Liver (tissue), 9 donors: ENCODE measurements around the gene DNAAF8. TPM values are rescaled to one million over a fixed set of nuclear protein-coding genes. Genes with fewer than 3 reads are reported as not detected.

Experiments
- DNase-seq: peaks from one replicate; pipeline ENCODE4 v3.0.0-alpha.2; 2017; ENCODE audit warnings: low spot score
- H3K27ac ChIP-seq, 2 donors: one replicate each; pipeline ENCODE4 v1.7.0; 2013; ENCODE audit warnings: inconsistent platforms in 2 of 2, low read length in 2 of 2, control low read depth in 1 of 2, low read depth in 1 of 2, mild to moderate bottlenecking in 1 of 2
- H3K27me3 ChIP-seq, 4 donors: one replicate each; pipeline versions ENCODE4 v1.6.1 to v1.7.0; 2013; ENCODE audit warnings: low read length in 3 of 4, inconsistent platforms in 1 of 4, mild to moderate bottlenecking in 1 of 4, moderate library complexity in 1 of 4; ENCODE audit not compliant: control insufficient read depth in 4 of 4, insufficient read depth in 4 of 4
- H3K36me3 ChIP-seq, 4 donors: one replicate each; pipeline versions ENCODE4 v1.6.1 to v1.7.0; 2013; ENCODE audit warnings: low read length in 3 of 4, mild to moderate bottlenecking in 3 of 4, low read depth in 1 of 4, moderate library complexity in 1 of 4; ENCODE audit not compliant: control insufficient read depth in 4 of 4, insufficient read depth in 3 of 4
- H3K4me1 ChIP-seq, 4 donors: one replicate each; pipeline versions ENCODE4 v1.6.1 to v1.7.0; 2013; ENCODE audit warnings: low read length in 3 of 4, mild to moderate bottlenecking in 3 of 4, moderate library complexity in 1 of 4; ENCODE audit not compliant: control insufficient read depth in 4 of 4, insufficient read depth in 4 of 4
- H3K4me3 ChIP-seq, 3 donors: one replicate each; pipeline versions ENCODE4 v1.6.1 to v1.7.0; 2013; ENCODE audit warnings: low read length in 3 of 3, control low read depth in 1 of 3, low read depth in 1 of 3, mild to moderate bottlenecking in 1 of 3
- H3K9ac ChIP-seq, 2 donors: one replicate each; pipeline ENCODE4 v1.7.0; 2013; ENCODE audit warnings: low read length in 2 of 2, mild to moderate bottlenecking in 2 of 2, moderate library complexity in 2 of 2, control low read depth in 1 of 2, low read depth in 1 of 2
- H3K9me3 ChIP-seq, 4 donors: one replicate each; pipeline versions ENCODE4 v1.6.1 to v1.7.0; 2013; ENCODE audit warnings: low read length in 3 of 4; ENCODE audit not compliant: control insufficient read depth in 4 of 4
- FOXA2 ChIP-seq: IDR thresholded peaks from 2 replicates; pipeline ENCODE4 v1.6.1; 2016; ENCODE audit warnings: antibody characterized with exemption
- HNF4A ChIP-seq, 2 donors: conservative IDR thresholded peaks; 2 replicates each; pipeline ENCODE4 v1.6.1; 2016; ENCODE audit warnings: antibody characterized with exemption in 2 of 2, mild to moderate bottlenecking in 2 of 2
- HNF4G ChIP-seq: IDR thresholded peaks from 2 replicates; pipeline ENCODE4 v1.6.1; 2016; ENCODE audit warnings: antibody characterized with exemption
- JUND ChIP-seq, 2 donors: IDR thresholded peaks; 2 replicates each; pipeline ENCODE4 v1.6.1; 2016; ENCODE audit warnings: antibody characterized with exemption in 2 of 2
- NR2F2 ChIP-seq: IDR thresholded peaks from 2 replicates; pipeline ENCODE4 v1.6.1; 2016; ENCODE audit warnings: antibody characterized with exemption
- RAD21 ChIP-seq, 2 donors: IDR thresholded peaks; 2 replicates each; pipeline ENCODE4 v1.6.1; 2016; ENCODE audit warnings: antibody characterized with exemption in 2 of 2, mild to moderate bottlenecking in 2 of 2
- RXRA ChIP-seq, 2 donors: IDR thresholded peaks; 2 replicates each; pipeline ENCODE4 v1.6.1; 2017 to 2018; ENCODE audit warnings: antibody characterized with exemption in 2 of 2, mild to moderate bottlenecking in 1 of 2
- SP1 ChIP-seq: IDR thresholded peaks from 2 replicates; pipeline ENCODE4 v1.6.1; 2018; ENCODE audit warnings: antibody characterized with exemption, mild to moderate bottlenecking
- TAF1 ChIP-seq: conservative IDR thresholded peaks from 2 replicates; pipeline ENCODE4 v1.6.1; 2016; ENCODE audit warnings: antibody characterized with exemption, mild to moderate bottlenecking
- YY1 ChIP-seq: IDR thresholded peaks from 2 replicates; pipeline ENCODE4 v1.6.1; 2016; ENCODE audit warnings: antibody characterized with exemption, mild to moderate bottlenecking
- WGBS: extraction: QIAGEN DNeasy Blood & Tissue Kit; methylation state at CpG from one replicate; pipeline ENCODE4 v1.1.7; 2013; 5-methylcytosine and 5-hydroxymethylcytosine counted together
- polyA plus RNA-seq, 2 donors: library from polyadenylated mRNA; stranded (reverse) in 1 of 2; unstranded in 1 of 2; fragments of 200-250 nt in 1 of 2; fragments of >200 nt in 1 of 2; fragmentation: Nextera tagmentation in 1 of 2; extraction: Ambion mirVana in 1 of 2; gene quantifications; one replicate each; pipeline versions ENCODE4 v1.2.1 to v1.2.3, GENCODE V29; 2013 to 2015
- total RNA-seq, 2 donors: library from RNA; depleted of rRNA; stranded (reverse); fragments of >200 nt; gene quantifications; one replicate each; pipeline ENCODE4 v1.2.3, GENCODE V29; 2014
- TF ChIP-seq, protein P1 (sequence below): fragments of 150-350 bp; IDR thresholded peaks from 2 replicates; pipeline ENCODE4 v1.5.1; 2017; ENCODE audit warnings: improper control_type of control experiment, low read depth, low read length; ENCODE audit not compliant: missing input control
- TF ChIP-seq, protein P2 (sequence below): IDR thresholded peaks from 2 replicates; pipeline ENCODE4 v1.6.1; 2016; ENCODE audit warnings: antibody characterized with exemption
- TF ChIP-seq, protein P3 (sequence below): IDR thresholded peaks from 2 replicates; pipeline ENCODE4 v1.6.1; 2016; ENCODE audit warnings: antibody characterized with exemption, mild to moderate bottlenecking
- TF ChIP-seq, protein P4 (sequence below): IDR thresholded peaks from 2 replicates; pipeline ENCODE4 v1.6.1; 2016; ENCODE audit warnings: antibody characterized with exemption
- donor health status: healthy.
- donor health status: healthy.
- donor health status: healthy.
- donor health status: healthy.
- donor health status: healthy.

Gene DNAAF8
- total and polyA plus RNA-seq, 4 donors, result 0.33 to 0.75 (median 0.56) TPM

DNA sequence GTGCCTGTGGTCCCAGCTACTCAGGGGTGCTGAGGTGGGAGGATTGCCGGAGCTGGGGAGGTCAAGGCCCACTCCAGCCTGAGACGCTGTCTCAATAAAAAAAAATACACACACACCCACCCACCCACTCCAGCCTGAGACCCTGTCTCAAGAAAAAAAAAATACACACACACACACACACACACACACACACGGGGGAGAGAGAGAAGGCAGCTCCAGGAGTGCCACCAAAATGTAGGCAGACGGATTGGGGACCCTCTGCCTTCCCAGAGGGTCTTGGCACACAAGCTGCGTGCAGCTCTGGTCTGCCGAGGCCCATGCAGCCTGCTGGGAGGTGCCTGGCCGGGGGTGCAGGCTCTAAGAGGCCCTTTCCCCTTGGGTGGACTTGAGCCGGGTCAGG, 46.9 kb upstream of the DNAAF8 start (continued):
- TF ChIP-seq, protein P1, sequence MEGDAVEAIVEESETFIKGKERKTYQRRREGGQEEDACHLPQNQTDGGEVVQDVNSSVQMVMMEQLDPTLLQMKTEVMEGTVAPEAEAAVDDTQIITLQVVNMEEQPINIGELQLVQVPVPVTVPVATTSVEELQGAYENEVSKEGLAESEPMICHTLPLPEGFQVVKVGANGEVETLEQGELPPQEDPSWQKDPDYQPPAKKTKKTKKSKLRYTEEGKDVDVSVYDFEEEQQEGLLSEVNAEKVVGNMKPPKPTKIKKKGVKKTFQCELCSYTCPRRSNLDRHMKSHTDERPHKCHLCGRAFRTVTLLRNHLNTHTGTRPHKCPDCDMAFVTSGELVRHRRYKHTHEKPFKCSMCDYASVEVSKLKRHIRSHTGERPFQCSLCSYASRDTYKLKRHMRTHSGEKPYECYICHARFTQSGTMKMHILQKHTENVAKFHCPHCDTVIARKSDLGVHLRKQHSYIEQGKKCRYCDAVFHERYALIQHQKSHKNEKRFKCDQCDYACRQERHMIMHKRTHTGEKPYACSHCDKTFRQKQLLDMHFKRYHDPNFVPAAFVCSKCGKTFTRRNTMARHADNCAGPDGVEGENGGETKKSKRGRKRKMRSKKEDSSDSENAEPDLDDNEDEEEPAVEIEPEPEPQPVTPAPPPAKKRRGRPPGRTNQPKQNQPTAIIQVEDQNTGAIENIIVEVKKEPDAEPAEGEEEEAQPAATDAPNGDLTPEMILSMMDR, result no peak
- no peak for TF ChIP-seq HNF4A (conservative IDR thresholded peaks at IDR 0.05)
- TF ChIP-seq, protein P2, sequence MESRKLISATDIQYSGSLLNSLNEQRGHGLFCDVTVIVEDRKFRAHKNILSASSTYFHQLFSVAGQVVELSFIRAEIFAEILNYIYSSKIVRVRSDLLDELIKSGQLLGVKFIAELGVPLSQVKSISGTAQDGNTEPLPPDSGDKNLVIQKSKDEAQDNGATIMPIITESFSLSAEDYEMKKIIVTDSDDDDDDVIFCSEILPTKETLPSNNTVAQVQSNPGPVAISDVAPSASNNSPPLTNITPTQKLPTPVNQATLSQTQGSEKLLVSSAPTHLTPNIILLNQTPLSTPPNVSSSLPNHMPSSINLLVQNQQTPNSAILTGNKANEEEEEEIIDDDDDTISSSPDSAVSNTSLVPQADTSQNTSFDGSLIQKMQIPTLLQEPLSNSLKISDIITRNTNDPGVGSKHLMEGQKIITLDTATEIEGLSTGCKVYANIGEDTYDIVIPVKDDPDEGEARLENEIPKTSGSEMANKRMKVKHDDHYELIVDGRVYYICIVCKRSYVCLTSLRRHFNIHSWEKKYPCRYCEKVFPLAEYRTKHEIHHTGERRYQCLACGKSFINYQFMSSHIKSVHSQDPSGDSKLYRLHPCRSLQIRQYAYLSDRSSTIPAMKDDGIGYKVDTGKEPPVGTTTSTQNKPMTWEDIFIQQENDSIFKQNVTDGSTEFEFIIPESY, result no peak

DNA sequence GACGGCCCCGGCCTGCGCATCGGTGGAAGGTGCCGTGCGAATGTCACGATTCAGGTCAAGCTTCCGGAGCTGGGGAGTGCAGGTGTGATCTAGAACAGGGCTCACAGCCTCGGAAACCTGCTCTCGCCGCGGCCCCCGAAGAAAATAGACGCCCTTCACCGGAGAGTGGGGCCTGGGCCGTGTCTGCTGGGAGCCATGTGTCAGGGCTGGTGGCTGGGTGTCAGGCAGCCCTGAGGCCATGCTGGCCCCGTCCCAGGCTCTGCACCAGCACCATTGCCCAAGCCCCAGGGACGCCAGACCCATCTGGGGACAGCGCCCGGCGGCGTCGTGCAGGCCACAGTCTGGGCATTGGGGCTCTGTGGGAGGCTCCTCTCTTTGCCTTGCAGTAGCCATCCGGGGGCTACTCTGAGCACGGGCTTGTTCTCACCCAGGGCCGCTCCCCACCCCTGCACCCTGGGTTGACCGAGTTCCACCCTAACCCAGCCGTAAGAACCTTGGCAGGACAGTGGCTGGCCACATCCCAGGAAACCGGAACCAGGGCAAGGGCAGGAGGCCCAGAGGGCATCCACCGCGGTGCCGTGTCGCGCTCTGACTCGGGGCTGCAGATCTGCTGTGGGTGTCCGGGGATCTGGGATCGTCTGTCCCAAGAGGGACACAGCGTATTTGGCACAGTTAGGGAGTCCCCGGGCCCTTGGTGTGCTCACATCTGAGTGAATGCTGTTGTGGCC, 46.2 kb upstream of the DNAAF8 start:
- Histone ChIP-seq H3K9ac (peak overlapping the region in 1 of 2 donors; percentile 24), H3K4me1 (peaks cover 19 to 93% (median 75%) of the 10 kb centered on the region in 4 donors), H3K4me3 (no peak overlapping the region), H3K9me3 (no peaks in the 10 kb centered on the region), H3K36me3 (peaks cover 0 to 12% (median 4%) of the 10 kb centered on the region in 4 donors), H3K27me3 (no peaks in the 10 kb centered on the region), H3K27ac (peak overlapping the region; percentile 55 to 98)
- WGBS, result 57% methylated on average over 39 of the region's 39 CpGs
- TF ChIP-seq HNF4A (conservative IDR thresholded peaks at IDR 0.05), result peak; percentile 60 to 61
- TF ChIP-seq FOXA2, result no peak
- no peak for TF ChIP-seq TAF1
- peak; percentile 62 for TF ChIP-seq SP1
- peak; percentile 90 to 93 for TF ChIP-seq RXRA (IDR thresholded peaks at IDR 0.05)
- TF ChIP-seq, protein P3, sequence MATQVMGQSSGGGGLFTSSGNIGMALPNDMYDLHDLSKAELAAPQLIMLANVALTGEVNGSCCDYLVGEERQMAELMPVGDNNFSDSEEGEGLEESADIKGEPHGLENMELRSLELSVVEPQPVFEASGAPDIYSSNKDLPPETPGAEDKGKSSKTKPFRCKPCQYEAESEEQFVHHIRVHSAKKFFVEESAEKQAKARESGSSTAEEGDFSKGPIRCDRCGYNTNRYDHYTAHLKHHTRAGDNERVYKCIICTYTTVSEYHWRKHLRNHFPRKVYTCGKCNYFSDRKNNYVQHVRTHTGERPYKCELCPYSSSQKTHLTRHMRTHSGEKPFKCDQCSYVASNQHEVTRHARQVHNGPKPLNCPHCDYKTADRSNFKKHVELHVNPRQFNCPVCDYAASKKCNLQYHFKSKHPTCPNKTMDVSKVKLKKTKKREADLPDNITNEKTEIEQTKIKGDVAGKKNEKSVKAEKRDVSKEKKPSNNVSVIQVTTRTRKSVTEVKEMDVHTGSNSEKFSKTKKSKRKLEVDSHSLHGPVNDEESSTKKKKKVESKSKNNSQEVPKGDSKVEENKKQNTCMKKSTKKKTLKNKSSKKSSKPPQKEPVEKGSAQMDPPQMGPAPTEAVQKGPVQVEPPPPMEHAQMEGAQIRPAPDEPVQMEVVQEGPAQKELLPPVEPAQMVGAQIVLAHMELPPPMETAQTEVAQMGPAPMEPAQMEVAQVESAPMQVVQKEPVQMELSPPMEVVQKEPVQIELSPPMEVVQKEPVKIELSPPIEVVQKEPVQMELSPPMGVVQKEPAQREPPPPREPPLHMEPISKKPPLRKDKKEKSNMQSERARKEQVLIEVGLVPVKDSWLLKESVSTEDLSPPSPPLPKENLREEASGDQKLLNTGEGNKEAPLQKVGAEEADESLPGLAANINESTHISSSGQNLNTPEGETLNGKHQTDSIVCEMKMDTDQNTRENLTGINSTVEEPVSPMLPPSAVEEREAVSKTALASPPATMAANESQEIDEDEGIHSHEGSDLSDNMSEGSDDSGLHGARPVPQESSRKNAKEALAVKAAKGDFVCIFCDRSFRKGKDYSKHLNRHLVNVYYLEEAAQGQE, result no peak
- TF ChIP-seq NR2F2, result peak; percentile 10
- TF ChIP-seq YY1, result peak; percentile 49
- no peak for DNase-seq

DNA sequence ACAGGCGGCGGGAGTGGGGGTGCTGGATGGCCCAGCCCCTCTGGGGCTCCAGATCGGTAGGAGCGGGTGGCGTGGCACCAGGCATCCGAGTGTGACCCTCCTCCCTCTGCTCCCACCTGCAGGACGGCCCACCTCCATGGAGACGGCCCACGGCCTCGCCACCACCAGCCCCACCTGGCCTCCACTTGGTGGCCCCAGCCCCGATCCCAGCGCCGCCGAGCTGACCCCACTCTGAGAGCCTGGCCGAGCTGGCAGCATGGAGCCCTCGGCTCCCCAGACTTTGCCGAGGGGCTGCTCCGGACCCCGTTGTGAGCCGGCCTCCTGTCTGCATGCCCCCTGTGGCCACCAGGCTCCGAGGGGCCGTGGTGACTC, 45.7 kb upstream of the DNAAF8 start:
- H3K9ac ChIP-seq, result no peak overlapping the region
- DNase-seq, result no peak
- TF ChIP-seq TAF1 (no peak), JUND (IDR thresholded peaks at IDR 0.05) (no peak), HNF4G (no peak), HNF4A (conservative IDR thresholded peaks at IDR 0.05) (no peak), NR2F2 (no peak), SP1 (no peak), RAD21 (IDR thresholded peaks at IDR 0.05) (no peak), YY1 (no peak), FOXA2 (no peak)
- TF ChIP-seq, protein P2, result no peak
- TF ChIP-seq, protein P4, sequence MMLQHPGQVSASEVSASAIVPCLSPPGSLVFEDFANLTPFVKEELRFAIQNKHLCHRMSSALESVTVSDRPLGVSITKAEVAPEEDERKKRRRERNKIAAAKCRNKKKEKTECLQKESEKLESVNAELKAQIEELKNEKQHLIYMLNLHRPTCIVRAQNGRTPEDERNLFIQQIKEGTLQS, result no peak
- TF ChIP-seq, protein P1, result no peak
- 96% methylated on average over 22 of the region's 22 CpGs for WGBS
- peaks cover 16 to 90% (median 71%) of the 10 kb centered on the region in 4 donors for H3K4me1 ChIP-seq
- H3K27me3 ChIP-seq, result no peaks in the 10 kb centered on the region
- H3K9me3 ChIP-seq, result no peaks in the 10 kb centered on the region
- H3K36me3 ChIP-seq, result peaks cover 0 to 12% (median 4%) of the 10 kb centered on the region in 4 donors
- H3K27ac ChIP-seq, result peak overlapping the region; percentile 55 to 98
- H3K4me3 ChIP-seq, result no peak overlapping the region
